ENCODE results near the gene SPAG6.

DNA sequence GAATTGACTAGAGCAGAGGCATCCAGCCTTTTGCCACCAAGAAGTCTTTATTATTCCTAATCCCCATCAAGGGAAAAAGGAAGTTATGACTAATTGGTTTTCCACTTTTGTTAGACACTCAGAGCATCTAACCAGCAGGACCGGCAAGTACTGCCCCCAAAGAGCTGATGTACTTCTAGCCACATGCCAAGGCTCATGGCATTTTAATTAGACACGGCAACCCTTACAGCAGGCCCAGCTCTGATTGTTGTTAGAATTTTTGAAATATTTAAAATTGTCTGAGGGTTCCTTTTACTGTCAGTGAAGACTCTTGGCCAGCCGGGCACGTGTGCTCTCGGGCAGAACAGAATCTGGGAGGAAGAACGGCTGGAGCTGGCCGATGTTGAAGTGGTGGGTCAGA lies 114.8 kb downstream of the SPAG6 start:
- TF ChIP-seq POU5F1 (IDR thresholded peaks at IDR 0.05; ENCODE audit: borderline replicate concordance, low read depth, low read length, partially characterized antibody) (no peak), ZSCAN29 (IDR thresholded peaks at IDR 0.05) (no peak), NR2C2 (CRISPR knock-in tag; IDR thresholded peaks at IDR 0.05) (no peak), NR2C2 (tag; IDR thresholded peaks at IDR 0.05) (no peak), BHLHE40 (IDR thresholded peaks at IDR 0.05; ENCODE audit: low read length) (no peak), TGIF2 (CRISPR knock-in tag; IDR thresholded peaks at IDR 0.05) (no peak), ZNF140 (CRISPR knock-in tag; IDR thresholded peaks at IDR 0.05) (no peak), KLF6 (CRISPR knock-in tag; IDR thresholded peaks at IDR 0.05; ENCODE audit: borderline replicate concordance) (no peak), NFATC3 (IDR thresholded peaks at IDR 0.05) (no peak), CBX2 (IDR thresholded peaks at IDR 0.05; ENCODE audit: insufficient read depth, low read length, poor library complexity, severe bottlenecking) (no peak), SPI1 (IDR thresholded peaks at IDR 0.05; ENCODE audit: borderline replicate concordance, low read depth, low read length) (no peak)
- TF ChIP-seq, protein P1, sequence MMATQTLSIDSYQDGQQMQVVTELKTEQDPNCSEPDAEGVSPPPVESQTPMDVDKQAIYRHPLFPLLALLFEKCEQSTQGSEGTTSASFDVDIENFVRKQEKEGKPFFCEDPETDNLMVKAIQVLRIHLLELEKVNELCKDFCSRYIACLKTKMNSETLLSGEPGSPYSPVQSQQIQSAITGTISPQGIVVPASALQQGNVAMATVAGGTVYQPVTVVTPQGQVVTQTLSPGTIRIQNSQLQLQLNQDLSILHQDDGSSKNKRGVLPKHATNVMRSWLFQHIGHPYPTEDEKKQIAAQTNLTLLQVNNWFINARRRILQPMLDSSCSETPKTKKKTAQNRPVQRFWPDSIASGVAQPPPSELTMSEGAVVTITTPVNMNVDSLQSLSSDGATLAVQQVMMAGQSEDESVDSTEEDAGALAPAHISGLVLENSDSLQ (IDR thresholded peaks at IDR 0.05): no peak
- TF ChIP-seq, protein P2, sequence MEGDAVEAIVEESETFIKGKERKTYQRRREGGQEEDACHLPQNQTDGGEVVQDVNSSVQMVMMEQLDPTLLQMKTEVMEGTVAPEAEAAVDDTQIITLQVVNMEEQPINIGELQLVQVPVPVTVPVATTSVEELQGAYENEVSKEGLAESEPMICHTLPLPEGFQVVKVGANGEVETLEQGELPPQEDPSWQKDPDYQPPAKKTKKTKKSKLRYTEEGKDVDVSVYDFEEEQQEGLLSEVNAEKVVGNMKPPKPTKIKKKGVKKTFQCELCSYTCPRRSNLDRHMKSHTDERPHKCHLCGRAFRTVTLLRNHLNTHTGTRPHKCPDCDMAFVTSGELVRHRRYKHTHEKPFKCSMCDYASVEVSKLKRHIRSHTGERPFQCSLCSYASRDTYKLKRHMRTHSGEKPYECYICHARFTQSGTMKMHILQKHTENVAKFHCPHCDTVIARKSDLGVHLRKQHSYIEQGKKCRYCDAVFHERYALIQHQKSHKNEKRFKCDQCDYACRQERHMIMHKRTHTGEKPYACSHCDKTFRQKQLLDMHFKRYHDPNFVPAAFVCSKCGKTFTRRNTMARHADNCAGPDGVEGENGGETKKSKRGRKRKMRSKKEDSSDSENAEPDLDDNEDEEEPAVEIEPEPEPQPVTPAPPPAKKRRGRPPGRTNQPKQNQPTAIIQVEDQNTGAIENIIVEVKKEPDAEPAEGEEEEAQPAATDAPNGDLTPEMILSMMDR (IDR thresholded peaks at IDR 0.05 in 2 of 3, conservative IDR thresholded peaks at IDR 0.05 in 1 of 3; ENCODE audit: insufficient read depth in 2 of 3, low read depth in 1 of 3, low read length in 3 of 3): no peak
- TF ChIP-seq, protein P3, sequence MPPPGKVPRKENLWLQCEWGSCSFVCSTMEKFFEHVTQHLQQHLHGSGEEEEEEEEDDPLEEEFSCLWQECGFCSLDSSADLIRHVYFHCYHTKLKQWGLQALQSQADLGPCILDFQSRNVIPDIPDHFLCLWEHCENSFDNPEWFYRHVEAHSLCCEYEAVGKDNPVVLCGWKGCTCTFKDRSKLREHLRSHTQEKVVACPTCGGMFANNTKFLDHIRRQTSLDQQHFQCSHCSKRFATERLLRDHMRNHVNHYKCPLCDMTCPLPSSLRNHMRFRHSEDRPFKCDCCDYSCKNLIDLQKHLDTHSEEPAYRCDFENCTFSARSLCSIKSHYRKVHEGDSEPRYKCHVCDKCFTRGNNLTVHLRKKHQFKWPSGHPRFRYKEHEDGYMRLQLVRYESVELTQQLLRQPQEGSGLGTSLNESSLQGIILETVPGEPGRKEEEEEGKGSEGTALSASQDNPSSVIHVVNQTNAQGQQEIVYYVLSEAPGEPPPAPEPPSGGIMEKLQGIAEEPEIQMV (tag; conservative IDR thresholded peaks at IDR 0.05; ENCODE audit: low read depth): no peak
- TF ChIP-seq, protein P4, sequence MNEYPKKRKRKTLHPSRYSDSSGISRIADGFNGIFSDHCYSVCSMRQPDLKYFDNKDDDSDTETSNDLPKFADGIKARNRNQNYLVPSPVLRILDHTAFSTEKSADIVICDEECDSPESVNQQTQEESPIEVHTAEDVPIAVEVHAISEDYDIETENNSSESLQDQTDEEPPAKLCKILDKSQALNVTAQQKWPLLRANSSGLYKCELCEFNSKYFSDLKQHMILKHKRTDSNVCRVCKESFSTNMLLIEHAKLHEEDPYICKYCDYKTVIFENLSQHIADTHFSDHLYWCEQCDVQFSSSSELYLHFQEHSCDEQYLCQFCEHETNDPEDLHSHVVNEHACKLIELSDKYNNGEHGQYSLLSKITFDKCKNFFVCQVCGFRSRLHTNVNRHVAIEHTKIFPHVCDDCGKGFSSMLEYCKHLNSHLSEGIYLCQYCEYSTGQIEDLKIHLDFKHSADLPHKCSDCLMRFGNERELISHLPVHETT (CRISPR knock-in tag; conservative IDR thresholded peaks at IDR 0.05 in 1 of 2, IDR thresholded peaks at IDR 0.05 in 1 of 2): no peak
